A549 (cell line): ENCODE data around the gene OR4E2. TPM values are rescaled to one million over a fixed set of nuclear protein-coding genes. Genes with fewer than 3 reads are reported as not detected.

ENCODE experiments used
- ATAC-seq, 2 experiments: fragments of 200-7000 bp in 1 of 2; fragments of >200 bp in 1 of 2; cut with Nextera tagmentation in 1 of 2; cut with Tn5 transposase in 1 of 2; 3 replicates each; pipeline versions ENCODE4 v1.8.0 to v1.9.1; 2018 to 2020; ENCODE audit warnings: mild to moderate bottlenecking in 1 of 2, moderate library complexity in 1 of 2
- CTCF ChIA-PET: fragments of 300-600 bp; sonication (Branson Sonifier 250); formaldehyde crosslinking; extraction: SDS; loops from one replicate; lab custom pipeline; 2021; ENCODE audit warnings: antibody characterized with exemption, inconsistent platforms; lab: Yijun Ruan, JAX
- POLR2A ChIA-PET: fragments of 350-600 bp; formaldehyde crosslinking; extraction: SDS; loops from one replicate; lab custom pipeline; 2021; ENCODE audit warnings: antibody characterized with exemption, inconsistent platforms; lab: Yijun Ruan, JAX
- DNase-seq, 2 experiments: peaks; one replicate each; pipeline versions ENCODE4 v3.0.0 to v3.0.0-alpha.2; 2011 to 2016; ENCODE audit warnings: low read depth in 1 of 2, low spot score in 1 of 2
- FAIRE-seq: peaks from 2 replicates; lab custom pipeline; 2011; peaks lifted over from hg19 to GRCh38; lab: Jason Lieb, UNC
- H3K27ac ChIP-seq, 2 experiments: fragments of >200 bp; sonication (Bioruptor Twin); formaldehyde crosslinking; 3 replicates each; pipeline ENCODE4 v1.5.1; 2016 to 2017
- H3K4me1 ChIP-seq: fragments of >200 bp; sonication (Bioruptor Twin); formaldehyde crosslinking; 3 replicates; pipeline ENCODE4 v1.6.1; 2016
- H3K4me2 ChIP-seq: fragments of >200 bp; sonication (Bioruptor Twin); formaldehyde crosslinking; 3 replicates; pipeline ENCODE4 v1.6.1; 2016
- H3K4me3 ChIP-seq: fragments of >200 bp; sonication (Bioruptor Twin); formaldehyde crosslinking; 3 replicates; pipeline ENCODE4 v1.5.1; 2016
- H3K9me3 ChIP-seq: fragments of >200 bp; sonication (Bioruptor Twin); formaldehyde crosslinking; 3 replicates; pipeline ENCODE4 v1.6.1; 2016
- BHLHE40 ChIP-seq: IDR thresholded peaks from 2 replicates; pipeline ENCODE4 v1.6.1; 2012; ENCODE audit warnings: low read depth, low read length, inconsistent platforms
- CEBPB ChIP-seq, 2 experiments: fragments of >200 bp in 1 of 2; sonication (Bioruptor Twin) in 1 of 2; formaldehyde crosslinking in 1 of 2; IDR thresholded peaks; 2 replicates each; pipeline ENCODE4 v1.6.1; 2012 to 2016
- CTCF ChIP-seq: fragments of >200 bp; sonication (Bioruptor Twin); formaldehyde crosslinking; IDR thresholded peaks from 3 replicates; pipeline ENCODE4 v1.5.1; 2016
- FOSB ChIP-seq: fragments of 250-450 bp; sonication (Bioruptor Pico); IDR thresholded peaks from 2 replicates; pipeline ENCODE4 v1.5.0; 2020; ENCODE audit warnings: mild to moderate bottlenecking, moderate library complexity
- GATA3 ChIP-seq: IDR thresholded peaks from 2 replicates; pipeline ENCODE4 v1.6.1; 2012; ENCODE audit warnings: borderline replicate concordance
- HOXB5 ChIP-seq: fragments of 250-450 bp; sonication (Bioruptor Pico); IDR thresholded peaks from 2 replicates; pipeline ENCODE4 v1.5.0; 2020; ENCODE audit warnings: mild to moderate bottlenecking, moderate library complexity
- MYC ChIP-seq: IDR thresholded peaks from 2 replicates; pipeline ENCODE4 v1.6.1; 2012; ENCODE audit warnings: mild to moderate bottlenecking, inconsistent platforms, low read length, improper control_type of control experiment, borderline replicate concordance
- RAD21 ChIP-seq, 2 experiments: fragments of >200 bp in 1 of 2; sonication (Bioruptor Twin) in 1 of 2; formaldehyde crosslinking in 1 of 2; IDR thresholded peaks in 1 of 2; conservative IDR thresholded peaks in 1 of 2; 2 replicates in 1 of 2; 3 replicates in 1 of 2; pipeline ENCODE4 v1.6.1; 2012 to 2018; ENCODE audit warnings: inconsistent platforms in 1 of 2
- RFX5 ChIP-seq: fragments of 450-650 bp; IDR thresholded peaks from 2 replicates; pipeline ENCODE4 v1.7.1; 2014; ENCODE audit warnings: antibody characterized with exemption, mild to moderate bottlenecking, moderate library complexity
- RNF2 ChIP-seq: fragments of 200-600 bp; sonication (generic); IDR thresholded peaks from 2 replicates; pipeline ENCODE4 v1.6.1; 2016; ENCODE audit warnings: low read depth, mild to moderate bottlenecking, antibody characterized with exemption, moderate library complexity, borderline replicate concordance
- USF2 ChIP-seq: fragments of 450-650 bp; IDR thresholded peaks from 2 replicates; pipeline ENCODE4 v1.6.1; 2014; ENCODE audit warnings: antibody characterized with exemption
- ZNF302 ChIP-seq: fragments of 250-450 bp; sonication (Bioruptor Pico); IDR thresholded peaks from 2 replicates; pipeline ENCODE4 v1.9.0; 2021; ENCODE audit warnings: inconsistent platforms, mild to moderate bottlenecking, moderate library complexity
- WGBS: methylation state at CpG from one replicate; pipeline ENCODE4 v1.1.6; 2017; ENCODE audit errors: missing lambda C conversion rate; 5-methylcytosine and 5-hydroxymethylcytosine counted together
- polyA plus RNA-seq, 4 experiments: library from polyadenylated mRNA; depleted of rRNA in 3 of 4; stranded (reverse); fragments of >200 nt; fragmentation: RNase III in 1 of 4; extraction: RNeasy Plus Mini Kit Qiagen cat#74134 plus additional on column Dnase treatment in 1 of 4; gene quantifications; 2 replicates in 3 of 4; 3 replicates in 1 of 4; pipeline ENCODE4 v1.2.3, GENCODE V29; 2011 to 2017
- small RNA-seq, 6 experiments: library from RNA; depleted of rRNA; stranded (forward); fragments of <200 nt; gene quantifications; one replicate each; pipeline ENCODE3, GENCODE V24; 2012

Gene OR4E2
- polyA plus RNA-seq, 2 of the 4 experiments (the other 2 are of a cell fraction), result not detected

DNA sequence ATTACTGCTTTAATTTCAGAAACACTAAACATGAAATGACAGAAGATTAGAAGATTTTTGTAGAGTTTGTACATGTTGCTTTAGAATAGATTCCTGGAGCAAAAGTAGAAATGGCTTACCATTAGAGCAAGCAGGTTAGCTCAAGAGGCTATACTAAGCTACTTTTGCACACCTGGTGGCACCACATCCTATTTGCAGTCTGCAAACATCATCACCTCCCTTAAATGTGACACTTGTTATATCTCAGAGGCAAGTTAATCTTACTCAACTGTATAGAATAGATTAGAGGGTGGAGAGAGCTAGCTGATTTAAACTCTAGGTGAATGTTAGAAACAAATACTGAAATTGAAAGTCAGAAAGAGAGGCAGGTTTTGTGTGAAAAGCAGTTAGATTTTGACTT is 50.7 kb downstream of the OR4E2 start:
- DNase-seq (no peak), FAIRE-seq (no peak), ATAC-seq (no peak)
- Histone ChIP-seq H3K4me1 (no peaks in the 10 kb centered on the region), H3K4me3 (no peak overlapping the region), H3K9me3 (peaks cover 7% of the 10 kb centered on the region; the same call in 1 of the 3 replicates), H3K27ac (no peak overlapping the region), H3K4me2 (no peak overlapping the region)
- ChIA-PET POLR2A (no interaction called here), CTCF (no interaction called here)
- TF ChIP-seq FOSB (CRISPR knock-in tag), result no peak

DNA sequence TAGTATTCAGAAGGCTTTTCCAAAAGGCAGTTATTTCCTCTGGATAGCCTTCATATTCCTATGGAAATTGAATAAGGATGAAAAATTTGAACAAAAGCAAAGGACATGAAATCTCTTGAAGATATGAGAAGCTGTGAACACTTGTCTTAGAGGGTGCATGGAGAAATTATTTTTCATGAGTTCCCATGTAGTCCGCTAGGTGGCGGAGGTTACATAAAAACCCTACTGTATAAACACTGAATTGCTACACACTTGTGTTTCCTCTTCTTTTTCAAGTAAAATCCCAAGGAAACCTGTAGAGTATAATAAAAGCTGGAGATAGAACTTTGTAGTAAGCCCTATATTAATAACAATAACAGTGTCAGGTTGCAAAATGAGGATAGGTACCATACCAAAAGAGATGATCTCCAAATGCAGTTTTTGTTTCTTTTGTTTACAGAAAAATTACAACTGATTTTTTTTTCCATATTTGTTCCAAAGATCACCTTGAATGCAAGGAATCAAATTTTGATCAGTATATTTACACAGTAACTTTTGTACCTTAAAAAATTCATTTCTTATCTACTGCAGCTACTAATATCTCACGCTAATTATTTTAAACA is 57.8 kb downstream of the OR4E2 start:
- WGBS, result 16% methylated on average over 3 of the region's 3 CpGs
- peak in 1 of 2 experiments; percentile 33; a peak in 2 of 5 replicates for TF ChIP-seq RAD21 (conservative IDR thresholded peaks at IDR 0.05 in 1 of 2, IDR thresholded peaks at IDR 0.05 in 1 of 2)
- no peak for TF ChIP-seq BHLHE40
- 0 out of 4 replicates have a peak, but pooled peaks of 1 of the 2 experiments have one; percentile 8 for TF ChIP-seq CEBPB (IDR thresholded peaks at IDR 0.05)
- TF ChIP-seq USF2, result no peak
- TF ChIP-seq CTCF, result peak; percentile 66
- ChIA-PET CTCF (interaction anchor here (0.6 to 1.9 kb wide), 14 partner anchors 9 to 915 kb away, joined by 3 to 8 read pairs (median 4); no protein-coding TSS in a partner anchor), POLR2A (no interaction called here)
- DNase-seq (peak; percentile 36 to 62), FAIRE-seq (no peak), ATAC-seq (peak; percentile 77 to 88; a peak in 4 of 6 replicates)
- no peak overlapping the region for H3K4me2 ChIP-seq
- H3K4me1 ChIP-seq, result no peaks in the 10 kb centered on the region
- no peak overlapping the region for H3K27ac ChIP-seq
- no peak overlapping the region for H3K4me3 ChIP-seq
- peaks cover 6% of the 10 kb centered on the region; the same call in 1 of the 3 replicates for H3K9me3 ChIP-seq

DNA sequence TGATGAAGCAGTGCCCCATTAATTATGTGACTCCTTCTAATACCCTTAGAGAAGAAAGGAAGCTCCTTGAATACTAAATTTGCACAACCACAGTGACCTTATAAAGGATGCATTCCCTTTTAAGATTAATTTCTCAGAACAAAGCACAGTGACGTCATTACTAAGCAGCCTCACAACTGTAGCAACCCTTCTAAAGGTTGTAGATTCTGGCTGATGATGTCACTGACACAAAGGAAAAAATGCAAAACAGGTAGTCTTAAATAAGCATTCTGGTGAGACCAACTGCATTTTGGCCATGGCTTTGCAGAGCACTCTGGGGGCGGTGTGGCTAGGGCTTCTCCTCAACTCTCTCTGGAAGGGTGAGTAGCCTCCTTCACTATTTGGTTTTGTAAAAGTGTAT is 58.4 kb downstream of the OR4E2 start:
- ATAC-seq (no peak), DNase-seq (no peak), FAIRE-seq (no peak)
- H3K4me1 ChIP-seq, result no peaks in the 10 kb centered on the region
- 40% methylated on average over 2 of the region's 2 CpGs for WGBS
- no peak overlapping the region for H3K4me3 ChIP-seq
- ChIA-PET POLR2A (no interaction called here), CTCF (interaction anchor here (0.9 to 1.9 kb wide), 10 partner anchors 9 to 140 kb away, joined by 3 to 8 read pairs (median 4); no protein-coding TSS in a partner anchor)
- TF ChIP-seq BHLHE40 (no peak), ZNF302 (CRISPR knock-in tag) (no peak)
- peaks cover under 1% of the 10 kb centered on the region; the same call in 1 of the 3 replicates for H3K9me3 ChIP-seq
- no peak overlapping the region for H3K27ac ChIP-seq
- no peak overlapping the region for H3K4me2 ChIP-seq

DNA sequence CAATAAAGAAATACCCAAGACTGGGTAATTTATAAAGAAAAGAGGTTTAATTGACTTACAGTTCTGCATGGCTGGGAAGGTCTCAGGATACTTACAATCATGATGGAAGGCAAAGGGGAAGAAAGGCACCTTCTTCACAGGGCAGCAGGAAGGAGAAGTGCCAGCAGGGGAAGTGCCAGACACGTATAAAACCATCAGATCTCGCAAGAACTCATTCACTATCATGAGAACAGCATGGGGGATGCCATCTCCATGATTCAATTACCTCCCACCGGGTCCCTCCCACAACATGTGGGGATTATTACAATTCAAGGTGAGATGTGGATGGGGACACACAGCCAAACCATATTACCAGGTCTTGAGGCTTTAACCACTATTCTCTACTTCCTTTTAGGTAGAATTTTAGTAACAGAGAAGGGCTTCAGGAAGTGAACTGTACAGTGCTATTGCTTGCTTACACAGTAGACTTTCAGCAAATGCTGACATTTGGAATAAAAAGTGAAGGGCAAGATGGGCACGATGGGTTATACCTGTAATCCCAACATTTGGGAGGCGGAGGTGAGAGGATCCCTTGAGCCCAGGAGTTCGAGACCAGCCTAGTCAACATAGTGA is 60.8 kb downstream of the OR4E2 start:
- FAIRE-seq (no peak), ATAC-seq (no peak), DNase-seq (no peak)
- H3K4me1 ChIP-seq, result no peaks in the 10 kb centered on the region
- H3K4me2 ChIP-seq, result no peak overlapping the region
- ChIA-PET POLR2A (interaction anchor here (0.7 kb wide), 1 partner anchor 56 kb away, joined by 3 read pairs; no protein-coding TSS in a partner anchor), CTCF (no interaction called here)
- 1% methylated on average over 6 of the region's 6 CpGs for WGBS
- H3K9me3 ChIP-seq, result no peaks in the 10 kb centered on the region
- no peak overlapping the region for H3K4me3 ChIP-seq
- TF ChIP-seq HOXB5 (CRISPR knock-in tag) (no peak), RNF2 (no peak), RFX5 (no peak), GATA3 (no peak), USF2 (no peak), MYC (no peak)
- no peak overlapping the region for H3K27ac ChIP-seq

Small RNA genes within 50 kb of the gene (small RNA-seq; reads per million reads assigned to genes)
- gene AC243972.3, result 0 reads per million in 6 experiments

Other genes with a start within 250 kb of the OR4E2 start
- gene CHD8, start 197.7 kb upstream of the OR4E2 start, polyA plus RNA-seq (2011; rRNA removed), result 28.5 and 50.4 TPM in 2 replicates
- gene CHD8, start 197.7 kb upstream of the OR4E2 start, polyA plus RNA-seq (2017; fragmentation: RNase III; extraction: RNeasy Plus Mini Kit Qiagen cat#74134 plus additional on column Dnase treatment), result 35.2 to 37.8 TPM (median 36.8 TPM) in 3 replicates
- 37.5 and 41.3 TPM in 2 replicates for gene RAB2B, start 176.9 kb upstream of the OR4E2 start, polyA plus RNA-seq (2011; rRNA removed)
- 15.8 to 19.8 TPM (median 18.4 TPM) in 3 replicates for gene RAB2B, start 176.9 kb upstream of the OR4E2 start, polyA plus RNA-seq (2017; fragmentation: RNase III; extraction: RNeasy Plus Mini Kit Qiagen cat#74134 plus additional on column Dnase treatment)
- gene TOX4, start 176.6 kb upstream of the OR4E2 start, polyA plus RNA-seq (2011; rRNA removed), result 76.4 and 80.3 TPM in 2 replicates
- gene TOX4, start 176.6 kb upstream of the OR4E2 start, polyA plus RNA-seq (2017; fragmentation: RNase III; extraction: RNeasy Plus Mini Kit Qiagen cat#74134 plus additional on column Dnase treatment), result 41.1 to 48.3 TPM (median 41.4 TPM) in 3 replicates
- gene METTL3, start 142.5 kb upstream of the OR4E2 start, polyA plus RNA-seq (2011; rRNA removed), result 103 and 118 TPM in 2 replicates
- 63.2 to 66.3 TPM (median 65.2 TPM) in 3 replicates for gene METTL3, start 142.5 kb upstream of the OR4E2 start, polyA plus RNA-seq (2017; fragmentation: RNase III; extraction: RNeasy Plus Mini Kit Qiagen cat#74134 plus additional on column Dnase treatment)
- 2.8 and 3.8 TPM in 2 replicates for gene SALL2, start 127.5 kb upstream of the OR4E2 start, polyA plus RNA-seq (2011; rRNA removed)
- 1.9 to 3.5 TPM (median 3.5 TPM) in 3 replicates for gene SALL2, start 127.5 kb upstream of the OR4E2 start, polyA plus RNA-seq (2017; fragmentation: RNase III; extraction: RNeasy Plus Mini Kit Qiagen cat#74134 plus additional on column Dnase treatment)
- not detected in 2 replicates for gene OR10G3, start 73.8 kb upstream of the OR4E2 start, polyA plus RNA-seq (2011; rRNA removed)
- not detected in 3 replicates for gene OR10G3, start 73.8 kb upstream of the OR4E2 start, polyA plus RNA-seq (2017; fragmentation: RNase III; extraction: RNeasy Plus Mini Kit Qiagen cat#74134 plus additional on column Dnase treatment)
- gene OR10G2, start 18.9 kb upstream of the OR4E2 start, polyA plus RNA-seq (2011; rRNA removed), result not detected in 2 replicates
- gene OR10G2, start 18.9 kb upstream of the OR4E2 start, polyA plus RNA-seq (2017; fragmentation: RNase III; extraction: RNeasy Plus Mini Kit Qiagen cat#74134 plus additional on column Dnase treatment), result not detected in 3 replicates
- gene OR4E1, start 20.0 kb downstream of the OR4E2 start, polyA plus RNA-seq (2011; rRNA removed), result not detected in 2 replicates
- not detected in 3 replicates for gene OR4E1, start 20.0 kb downstream of the OR4E2 start, polyA plus RNA-seq (2017; fragmentation: RNase III; extraction: RNeasy Plus Mini Kit Qiagen cat#74134 plus additional on column Dnase treatment)